Measurements from ENCODE around the gene AGAP2. TPM values are rescaled to one million over a fixed set of nuclear protein-coding genes. Genes with fewer than 3 reads are reported as not detected.

Gene AGAP2
- polyA plus RNA-seq, 1 donor (not counting 4 experiments of a cell fraction or from before 2014, with no cell fraction given): 0.13 TPM

DNA sequence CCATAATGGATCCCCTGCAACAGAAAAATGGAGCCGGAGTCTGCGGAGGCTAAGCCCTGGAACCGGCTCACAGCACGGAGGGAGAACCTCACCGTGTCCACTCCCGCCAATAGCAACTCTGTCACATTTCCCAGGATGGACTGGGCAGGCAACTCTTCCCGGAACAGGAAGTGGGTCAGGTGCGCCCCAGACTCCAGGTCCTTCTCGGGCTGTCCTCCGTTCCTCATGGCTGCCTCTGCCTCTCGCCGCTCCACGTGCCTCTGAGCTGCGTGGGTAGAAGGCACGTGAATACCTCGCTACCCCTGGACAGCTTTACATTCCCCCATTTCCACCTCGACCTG, 26.1 kb upstream of the AGAP2 start:
- TF ChIP-seq, protein P1, sequence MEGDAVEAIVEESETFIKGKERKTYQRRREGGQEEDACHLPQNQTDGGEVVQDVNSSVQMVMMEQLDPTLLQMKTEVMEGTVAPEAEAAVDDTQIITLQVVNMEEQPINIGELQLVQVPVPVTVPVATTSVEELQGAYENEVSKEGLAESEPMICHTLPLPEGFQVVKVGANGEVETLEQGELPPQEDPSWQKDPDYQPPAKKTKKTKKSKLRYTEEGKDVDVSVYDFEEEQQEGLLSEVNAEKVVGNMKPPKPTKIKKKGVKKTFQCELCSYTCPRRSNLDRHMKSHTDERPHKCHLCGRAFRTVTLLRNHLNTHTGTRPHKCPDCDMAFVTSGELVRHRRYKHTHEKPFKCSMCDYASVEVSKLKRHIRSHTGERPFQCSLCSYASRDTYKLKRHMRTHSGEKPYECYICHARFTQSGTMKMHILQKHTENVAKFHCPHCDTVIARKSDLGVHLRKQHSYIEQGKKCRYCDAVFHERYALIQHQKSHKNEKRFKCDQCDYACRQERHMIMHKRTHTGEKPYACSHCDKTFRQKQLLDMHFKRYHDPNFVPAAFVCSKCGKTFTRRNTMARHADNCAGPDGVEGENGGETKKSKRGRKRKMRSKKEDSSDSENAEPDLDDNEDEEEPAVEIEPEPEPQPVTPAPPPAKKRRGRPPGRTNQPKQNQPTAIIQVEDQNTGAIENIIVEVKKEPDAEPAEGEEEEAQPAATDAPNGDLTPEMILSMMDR (optimal IDR thresholded peaks at IDR 0.05 in 1 of 3, IDR thresholded peaks at IDR 0.05 in 1 of 3, conservative IDR thresholded peaks at IDR 0.05 in 1 of 3; ENCODE audit: extremely low read depth in 1 of 3, insufficient read depth in 2 of 3, low read length in 3 of 3): no peak
- no peak for TF ChIP-seq EZH2 (IDR thresholded peaks at IDR 0.05; ENCODE audit: low read length)
- H3K4me3 ChIP-seq (ENCODE audit: control insufficient read depth in 2 of 3, extremely low read depth in 1 of 3, insufficient read depth in 2 of 3, low read depth in 1 of 3, low read length in 3 of 3): peak overlapping the region; percentile 69 to 97 (median 89)
- H4K20me1 ChIP-seq (ENCODE audit: control insufficient read depth, extremely low read depth, insufficient read depth, low read length): peaks cover 4% of the 10 kb centered on the region
- DNase-seq (ENCODE audit: low read depth, low spot score) (no peak), FAIRE-seq (peak; percentile 52)
- peak overlapping the region; percentile 67 for H3K27ac ChIP-seq (ENCODE audit: control insufficient read depth, insufficient read depth, low read length)
- H3K79me2 ChIP-seq (ENCODE audit: control insufficient read depth, insufficient read depth, low read length): peaks cover 71% of the 10 kb centered on the region
- peak overlapping the region; percentile 74 for H3K4me2 ChIP-seq (ENCODE audit: control insufficient read depth, extremely low read depth, insufficient read depth, low read depth, low read length)
- peak overlapping the region; percentile 55 for H2AFZ ChIP-seq (ENCODE audit: control insufficient read depth, low read length)
- no peaks in the 10 kb centered on the region for H3K9me3 ChIP-seq (ENCODE audit: control insufficient read depth, low read depth, low read length)
- H3K9me1 ChIP-seq (ENCODE audit: control insufficient read depth, extremely low read depth, insufficient read depth, low read length): no peaks in the 10 kb centered on the region
- peak overlapping the region; percentile 80 for H3K9ac ChIP-seq (ENCODE audit: control insufficient read depth, extremely low read depth, insufficient read depth, low read length)
- dilution Hi-C loops (cut with MboI; ENCODE audit: extremely low pct_ligation_motif_present, low sequenced_read_pairs): no loop called here
- H3K36me3 ChIP-seq (ENCODE audit: control insufficient read depth in 2 of 2, extremely low read depth in 1 of 2, insufficient read depth in 2 of 2, low read length in 2 of 2): peaks cover 32 to 54% of the 10 kb centered on the region in 2 experiments
- peaks cover 29% of the 10 kb centered on the region for H3K4me1 ChIP-seq (ENCODE audit: control insufficient read depth, extremely low read depth, insufficient read depth, low read length)
- H3K27me3 ChIP-seq (ENCODE audit: control insufficient read depth, extremely low read depth, insufficient read depth, low read length): no peaks in the 10 kb centered on the region

DNA sequence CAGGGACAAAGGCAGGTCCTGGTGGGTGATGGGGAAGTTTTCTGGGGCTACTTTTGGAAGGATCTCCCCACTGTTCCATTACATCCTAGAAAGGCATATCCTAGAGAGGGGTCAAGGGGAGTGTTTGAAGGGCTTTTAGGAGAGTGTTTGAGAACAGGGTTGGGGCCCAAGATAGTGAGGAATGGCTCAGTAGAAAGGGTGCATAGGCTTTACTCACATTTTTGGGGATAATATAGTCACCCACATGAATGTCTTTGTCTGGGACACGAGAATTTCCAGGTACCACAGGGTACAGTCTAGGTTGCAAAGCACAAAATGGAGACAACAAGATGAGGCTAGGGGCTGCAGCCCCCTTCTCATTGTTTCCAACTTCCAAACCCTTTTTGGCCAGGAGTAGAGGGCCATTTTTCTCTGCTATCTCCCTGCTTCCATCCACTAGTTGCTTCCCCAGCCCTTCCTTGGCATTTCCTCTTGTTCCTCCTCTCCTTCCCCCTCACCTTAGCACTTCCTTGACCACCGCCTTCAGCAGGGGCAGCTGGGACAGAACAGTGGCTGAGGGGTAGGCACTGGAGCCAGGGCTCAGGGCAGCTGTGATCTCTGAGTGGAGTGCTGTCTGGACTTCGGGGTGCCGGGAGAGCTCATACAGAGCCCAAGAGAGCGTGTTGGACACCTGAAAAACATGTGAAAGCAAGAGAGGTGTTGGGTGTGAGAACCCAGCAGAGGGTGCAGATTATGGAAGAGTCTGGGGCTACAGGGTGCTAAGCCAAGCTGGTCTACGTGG, 25.5 kb upstream of the AGAP2 start:
- no peak overlapping the region for H3K27ac ChIP-seq (ENCODE audit: control insufficient read depth, insufficient read depth, low read length)
- H3K9me1 ChIP-seq (ENCODE audit: control insufficient read depth, extremely low read depth, insufficient read depth, low read length): no peaks in the 10 kb centered on the region
- peak overlapping the region; percentile 69 to 97 (median 89) for H3K4me3 ChIP-seq (ENCODE audit: control insufficient read depth in 2 of 3, extremely low read depth in 1 of 3, insufficient read depth in 2 of 3, low read depth in 1 of 3, low read length in 3 of 3)
- no peak for FAIRE-seq
- H3K79me2 ChIP-seq (ENCODE audit: control insufficient read depth, insufficient read depth, low read length): peaks cover 66% of the 10 kb centered on the region
- peaks cover 4% of the 10 kb centered on the region for H4K20me1 ChIP-seq (ENCODE audit: control insufficient read depth, extremely low read depth, insufficient read depth, low read length)
- H3K9ac ChIP-seq (ENCODE audit: control insufficient read depth, extremely low read depth, insufficient read depth, low read length): peak overlapping the region; percentile 80
- H3K9me3 ChIP-seq (ENCODE audit: control insufficient read depth, low read depth, low read length): no peaks in the 10 kb centered on the region
- H3K4me1 ChIP-seq (ENCODE audit: control insufficient read depth, extremely low read depth, insufficient read depth, low read length): peaks cover 29% of the 10 kb centered on the region
- no peak overlapping the region for H2AFZ ChIP-seq (ENCODE audit: control insufficient read depth, low read length)
- no peak for DNase-seq (ENCODE audit: low read depth, low spot score)
- no peak for TF ChIP-seq EZH2 (IDR thresholded peaks at IDR 0.05; ENCODE audit: low read length)
- TF ChIP-seq, protein P1 (optimal IDR thresholded peaks at IDR 0.05 in 1 of 3, IDR thresholded peaks at IDR 0.05 in 1 of 3, conservative IDR thresholded peaks at IDR 0.05 in 1 of 3; ENCODE audit: extremely low read depth in 1 of 3, insufficient read depth in 2 of 3, low read length in 3 of 3): no peak
- dilution Hi-C loops (cut with MboI; ENCODE audit: extremely low pct_ligation_motif_present, low sequenced_read_pairs): no loop called here
- H3K36me3 ChIP-seq (ENCODE audit: control insufficient read depth in 2 of 2, extremely low read depth in 1 of 2, insufficient read depth in 2 of 2, low read length in 2 of 2): peaks cover 31 to 55% of the 10 kb centered on the region in 2 experiments
- H3K27me3 ChIP-seq (ENCODE audit: control insufficient read depth, extremely low read depth, insufficient read depth, low read length): no peaks in the 10 kb centered on the region
- H3K4me2 ChIP-seq (ENCODE audit: control insufficient read depth, extremely low read depth, insufficient read depth, low read depth, low read length): peak overlapping the region; percentile 74
